ENCODE measurements around the gene MADD.
A peak's percentile ranks its signal among the peaks of the same experiment; 100 is the strongest.

The MADD gene

GRCh38 chr11:47373876-47374719, 104.2 kb downstream of the MADD start:
- no peak overlapping the region for H3K27ac ChIP-seq
- H3K4me1 ChIP-seq: no peaks in the 10 kb centered on the region
- no peaks in the 10 kb centered on the region for H3K9me3 ChIP-seq (ENCODE audit: control insufficient read depth, low read length)
- peak overlapping the region; percentile 79 for H2AFZ ChIP-seq
- no peak overlapping the region for H3K4me3 ChIP-seq (ENCODE audit: low read depth, low read length)
- no peak overlapping the region for H3K4me2 ChIP-seq (ENCODE audit: low read length)
- H3K9ac ChIP-seq: no peak overlapping the region
- H3K36me3 ChIP-seq (ENCODE audit: control insufficient read depth, insufficient read depth, low read length): no peaks in the 10 kb centered on the region
- TF ChIP-seq CTCF (IDR thresholded peaks at IDR 0.05): peak; percentile 88
- no peaks in the 10 kb centered on the region for H3K27me3 ChIP-seq (ENCODE audit: control insufficient read depth, insufficient read depth, low read length)
- no peaks in the 10 kb centered on the region for H3K79me2 ChIP-seq

- Histone ChIP-seq H3K9ac (no peak overlapping the region), H3K27ac (no peak overlapping the region), H3K9me3 (ENCODE audit: control insufficient read depth, low read length) (no peaks in the 10 kb centered on the region), H3K27me3 (ENCODE audit: control insufficient read depth, insufficient read depth, low read length) (no peaks in the 10 kb centered on the region), H3K4me2 (ENCODE audit: low read length) (no peak overlapping the region), H2AFZ (no peak overlapping the region), H3K79me2 (no peaks in the 10 kb centered on the region), H3K4me1 (no peaks in the 10 kb centered on the region), H3K36me3 (ENCODE audit: control insufficient read depth, insufficient read depth, low read length) (no peaks in the 10 kb centered on the region), H3K4me3 (ENCODE audit: low read depth, low read length) (no peak overlapping the region)
- TF ChIP-seq CTCF (IDR thresholded peaks at IDR 0.05): no peak
Measured at GRCh38 chr11:47374720-47375019, 104.7 kb downstream of the MADD start.

GRCh38 chr11:47375020-47375419, 105.1 kb downstream of the MADD start:
- Histone ChIP-seq H3K36me3 (ENCODE audit: control insufficient read depth, insufficient read depth, low read length) (no peaks in the 10 kb centered on the region), H2AFZ (no peak overlapping the region), H3K4me2 (ENCODE audit: low read length) (no peak overlapping the region), H3K9me3 (ENCODE audit: control insufficient read depth, low read length) (no peaks in the 10 kb centered on the region), H3K79me2 (no peaks in the 10 kb centered on the region), H3K27me3 (ENCODE audit: control insufficient read depth, insufficient read depth, low read length) (no peaks in the 10 kb centered on the region), H3K4me1 (no peaks in the 10 kb centered on the region), H3K9ac (no peak overlapping the region), H3K27ac (no peak overlapping the region), H3K4me3 (ENCODE audit: low read depth, low read length) (no peak overlapping the region)
- TF ChIP-seq CTCF (IDR thresholded peaks at IDR 0.05): no peak

- Histone ChIP-seq H3K79me2 (no peaks in the 10 kb centered on the region), H3K4me2 (ENCODE audit: low read length) (no peak overlapping the region), H3K27me3 (ENCODE audit: control insufficient read depth, insufficient read depth, low read length) (no peaks in the 10 kb centered on the region), H3K9me3 (ENCODE audit: control insufficient read depth, low read length) (no peaks in the 10 kb centered on the region), H3K9ac (no peak overlapping the region), H3K4me3 (ENCODE audit: low read depth, low read length) (no peak overlapping the region), H3K27ac (no peak overlapping the region), H3K4me1 (no peaks in the 10 kb centered on the region), H3K36me3 (ENCODE audit: control insufficient read depth, insufficient read depth, low read length) (no peaks in the 10 kb centered on the region), H2AFZ (no peak overlapping the region)
- TF ChIP-seq CTCF (IDR thresholded peaks at IDR 0.05): no peak
Measured at GRCh38 chr11:47375546-47376085, 105.7 kb downstream of the MADD start.

- Histone ChIP-seq H2AFZ (no peak overlapping the region), H3K79me2 (no peaks in the 10 kb centered on the region), H3K9me3 (ENCODE audit: control insufficient read depth, low read length) (no peaks in the 10 kb centered on the region), H3K4me3 (ENCODE audit: low read depth, low read length) (no peak overlapping the region), H3K27me3 (ENCODE audit: control insufficient read depth, insufficient read depth, low read length) (no peaks in the 10 kb centered on the region), H3K9ac (no peak overlapping the region), H3K27ac (no peak overlapping the region), H3K4me1 (no peaks in the 10 kb centered on the region), H3K4me2 (ENCODE audit: low read length) (no peak overlapping the region), H3K36me3 (ENCODE audit: control insufficient read depth, insufficient read depth, low read length) (no peaks in the 10 kb centered on the region)
- TF ChIP-seq CTCF (IDR thresholded peaks at IDR 0.05): no peak
Measured at GRCh38 chr11:47376107-47376524, 106.2 kb downstream of the MADD start.
